Stromal cell of bone marrow (primary cell): Measurements from ENCODE around the gene RFPL1.
A peak's percentile ranks its signal among the peaks of the same experiment; 100 is the strongest.

ENCODE experiments used
- DNase-seq: peaks from one replicate; pipeline ENCODE4 v3.0.0-alpha.2; 2012; ENCODE audit warnings: low read depth

Gene RFPL1

GRCh38 chr22:29443452-29443851 is 5.1 kb downstream of the RFPL1 start:
- DNase-seq, result no peak

GRCh38 chr22:29443861-29444792 is 5.7 kb downstream of the RFPL1 start:
- no peak for DNase-seq

- no peak for DNase-seq
Measured at GRCh38 chr22:29445508-29445907, 7.1 kb downstream of the RFPL1 start.

GRCh38 chr22:29447906-29448305 is 9.5 kb downstream of the RFPL1 start:
- DNase-seq, result no peak

- no peak for DNase-seq
Measured at GRCh38 chr22:29449296-29449875, 11.0 kb downstream of the RFPL1 start.

DNA sequence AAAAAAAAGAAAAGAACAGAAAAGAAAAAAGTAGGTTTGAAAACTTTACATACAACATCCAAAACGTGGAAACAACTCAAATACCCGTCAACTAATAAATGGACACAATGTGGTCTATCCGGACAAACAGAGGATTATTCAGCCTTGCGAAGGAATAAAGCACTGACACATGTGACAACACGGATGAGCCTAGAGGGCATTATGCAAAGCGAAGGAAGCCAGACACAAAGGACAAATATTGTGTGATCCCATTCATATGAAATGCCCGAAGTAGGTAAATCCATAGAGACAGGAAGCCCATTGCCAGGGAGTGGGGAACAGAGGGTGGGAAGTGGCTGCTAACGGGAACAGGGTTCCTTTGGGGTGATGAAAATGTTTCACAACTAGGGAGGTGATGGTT is 11.8 kb downstream of the RFPL1 start:
- no peak for DNase-seq

GRCh38 chr22:29451863-29452262 is 13.5 kb downstream of the RFPL1 start:
- DNase-seq, result no peak

DNA sequence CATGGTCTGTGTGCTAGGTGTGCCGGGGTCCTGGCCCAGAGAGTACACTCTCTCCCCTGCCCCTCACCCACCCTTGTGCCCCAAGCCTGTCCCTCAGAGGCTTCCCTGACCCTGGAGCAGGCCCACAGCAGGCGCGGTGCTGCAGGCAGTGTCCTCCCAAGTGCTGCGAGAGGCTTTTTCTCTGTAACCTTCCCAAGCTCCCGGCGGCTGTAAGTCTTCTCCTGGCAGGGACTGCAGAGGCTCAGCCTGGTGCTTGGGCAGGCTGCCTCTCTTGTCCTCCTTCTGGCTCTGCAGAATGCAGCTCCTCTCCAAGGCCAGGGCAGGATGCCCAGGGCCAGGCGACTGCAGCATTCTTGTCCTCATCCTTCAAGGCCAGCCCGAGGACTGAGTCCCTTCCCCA is 15.9 kb downstream of the RFPL1 start:
- DNase-seq, result no peak

DNA sequence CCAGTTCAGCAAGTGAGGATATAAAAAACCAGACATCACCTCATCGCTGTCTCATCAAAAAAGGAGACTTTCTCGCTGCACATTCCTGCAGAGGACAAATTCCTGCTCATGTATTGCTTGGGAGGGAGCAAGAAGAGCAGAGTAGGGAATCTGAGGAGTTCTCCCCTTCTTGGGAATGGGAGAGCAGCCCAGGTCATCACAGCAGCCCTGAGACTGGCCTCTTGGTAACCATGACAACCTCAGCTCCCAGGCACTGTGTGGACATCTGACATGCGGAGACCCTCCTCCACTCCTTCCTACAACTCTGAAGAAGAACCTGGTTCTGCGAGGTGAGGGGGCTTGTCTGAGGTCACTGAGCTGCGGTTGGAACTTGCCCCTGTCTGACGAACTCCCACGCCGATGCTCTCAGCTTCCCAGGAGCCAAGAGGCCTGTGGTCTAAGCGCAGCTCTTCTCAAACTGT is 17.9 kb downstream of the RFPL1 start:
- no peak for DNase-seq

DNA sequence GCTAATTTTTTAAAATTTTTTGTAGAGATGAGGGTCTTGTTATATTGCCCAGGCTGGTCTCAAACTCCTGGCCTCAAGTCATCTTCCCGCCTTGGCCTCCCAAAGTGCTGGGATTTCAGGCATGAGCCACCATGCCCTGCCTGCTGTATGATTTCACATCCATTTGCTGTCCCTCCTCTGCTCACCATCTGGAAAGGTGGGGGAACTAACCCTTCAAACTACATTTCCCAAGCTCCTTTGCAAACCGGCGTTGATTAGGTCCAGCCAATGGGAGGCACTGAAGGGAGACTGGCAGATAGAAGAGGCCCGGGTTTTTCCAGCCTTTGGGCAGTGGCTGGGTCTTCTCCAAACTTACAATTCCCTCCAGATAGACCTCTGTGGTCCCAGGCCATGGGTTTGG is 19.3 kb downstream of the RFPL1 start:
- DNase-seq, result no peak

- no peak for DNase-seq
Measured at GRCh38 chr22:29458551-29458950, 20.2 kb downstream of the RFPL1 start.

DNA sequence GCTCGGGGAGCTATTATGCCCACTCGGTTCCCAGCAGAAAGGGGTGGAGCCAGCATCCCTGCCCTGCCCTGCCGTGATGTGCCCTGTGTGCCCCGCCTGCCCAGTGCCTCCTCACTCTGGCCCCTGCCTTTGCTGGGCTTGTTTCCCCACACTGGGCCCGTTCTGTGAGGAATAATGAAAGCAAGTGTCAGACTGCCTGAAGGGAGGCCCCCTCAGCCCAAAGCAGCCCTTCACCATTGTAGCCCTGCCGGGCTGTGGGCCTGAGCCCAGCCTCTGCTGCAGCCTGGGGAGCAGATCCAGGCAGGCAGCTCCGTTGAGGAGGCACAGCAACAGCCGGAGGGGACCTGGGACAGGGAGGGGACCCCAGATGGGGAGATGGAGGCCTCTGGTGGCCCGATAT is 21.4 kb downstream of the RFPL1 start:
- DNase-seq, result no peak

GRCh38 chr22:29461263-29461662 is 22.9 kb downstream of the RFPL1 start:
- DNase-seq, result no peak

- no peak for DNase-seq
Measured at GRCh38 chr22:29463629-29464028, 25.2 kb downstream of the RFPL1 start.

DNA sequence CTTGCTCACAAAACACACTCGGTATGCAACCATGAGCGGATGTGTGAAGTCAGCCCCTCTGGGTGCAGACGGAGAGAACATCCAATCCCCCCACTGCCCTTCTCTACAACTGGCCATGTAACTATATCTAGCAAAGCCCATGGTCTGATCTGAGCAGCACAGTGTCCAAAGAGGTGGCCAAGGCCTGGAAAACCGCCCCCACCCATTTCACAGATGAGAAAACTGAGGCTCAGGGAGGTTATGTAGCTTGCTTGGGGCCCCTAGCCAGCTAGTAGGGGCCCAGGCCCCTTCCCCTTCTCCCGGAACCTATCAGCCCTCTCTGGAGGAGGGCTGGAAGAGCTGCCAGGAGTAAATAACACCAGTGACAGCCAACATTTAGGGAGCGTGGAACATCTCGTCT is 26.2 kb downstream of the RFPL1 start:
- DNase-seq, result no peak

DNA sequence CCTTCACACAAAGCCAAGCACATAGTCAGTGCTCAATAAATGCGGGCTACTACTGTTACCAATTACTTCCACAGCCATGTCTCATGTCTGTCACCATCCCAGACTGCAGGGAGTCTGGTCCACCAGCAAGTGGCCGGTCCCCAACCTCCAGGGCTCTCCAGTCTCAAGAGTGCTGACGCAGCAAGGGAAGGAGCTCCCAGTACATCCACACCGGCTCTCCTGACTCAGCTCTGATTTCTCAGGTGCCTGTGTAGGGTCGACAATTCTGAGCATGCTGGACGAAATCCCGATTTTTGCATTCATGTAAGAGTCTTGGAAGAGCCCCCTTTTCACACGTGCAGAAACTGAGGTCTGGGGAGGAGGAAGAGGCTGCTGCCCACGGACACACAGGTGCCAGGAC is 31.4 kb downstream of the RFPL1 start:
- DNase-seq, result no peak

GRCh38 chr22:29470159-29470855 is 31.9 kb downstream of the RFPL1 start:
- peak; percentile 13 for DNase-seq

DNA sequence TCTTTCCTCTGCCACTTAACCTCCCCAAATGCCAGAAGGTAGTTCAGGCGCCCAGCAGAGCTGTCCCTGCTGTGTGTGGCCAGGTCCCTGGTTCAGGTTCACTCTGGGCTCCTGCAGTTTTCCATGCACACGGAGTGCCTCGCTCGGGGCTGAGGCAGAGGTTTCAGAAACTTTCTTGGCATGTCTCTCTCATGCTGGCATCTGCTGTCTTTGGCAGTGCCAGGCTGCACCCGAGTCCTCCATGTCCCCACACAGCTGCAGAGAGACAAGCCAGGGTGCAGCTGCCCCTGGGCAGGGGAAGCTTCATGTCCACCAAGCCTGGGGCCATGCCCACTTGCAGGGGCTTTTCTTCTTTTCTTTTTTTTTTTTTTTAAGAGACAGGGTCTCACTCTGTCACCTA is 34.6 kb downstream of the RFPL1 start:
- DNase-seq, result no peak

GRCh38 chr22:29475550-29475949 is 37.2 kb downstream of the RFPL1 start:
- no peak for DNase-seq

GRCh38 chr22:29476116-29476515 is 37.7 kb downstream of the RFPL1 start:
- no peak for DNase-seq

- no peak for DNase-seq
Measured at GRCh38 chr22:29477723-29478318, 39.4 kb downstream of the RFPL1 start.
